HG02840 (cell line): ENCODE measurements around the gene SPATA31D3.
"Not testable (repeated sequence)": the region's sequence is repeated elsewhere in the genome, so short reads cannot be mapped to it uniquely, and the experiment has no call there.

Experiments
- ATAC-seq: cut with Tn5 transposase; IDR thresholded peaks from one replicate; pipeline ENCODE4 v1.9.1; 2021; ENCODE audit warnings: mild to moderate bottlenecking, moderate library complexity, moderate number of reproducible peaks; ENCODE audit not compliant: unreplicated experiment, low FRiP score

SPATA31D3 gene

GRCh38 chr9:81974764-81975163, 31.5 kb downstream of the SPATA31D3 start:
- no peak for ATAC-seq

DNA sequence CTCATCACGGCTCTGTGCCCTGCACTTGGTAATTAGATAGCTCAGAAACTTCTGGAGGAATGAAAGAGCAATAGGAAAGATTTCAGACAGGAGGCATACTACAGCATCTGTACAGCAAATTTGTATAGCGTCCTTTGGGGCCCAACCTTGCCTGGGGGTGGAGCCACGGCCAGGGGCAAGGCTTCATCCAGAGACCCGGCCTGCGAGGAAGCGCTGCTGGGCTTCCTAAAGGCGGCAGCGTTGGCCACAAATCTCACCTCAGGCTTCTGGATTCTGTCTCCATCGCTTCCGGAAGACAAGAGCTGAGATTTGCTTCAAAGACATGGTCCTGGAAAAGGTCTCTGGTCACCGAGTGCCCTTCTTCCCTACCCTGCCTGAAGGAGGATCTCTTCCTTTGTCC, 33.1 kb downstream of the SPATA31D3 start:
- no peak for ATAC-seq

GRCh38 chr9:81979196-81979595, 35.9 kb downstream of the SPATA31D3 start:
- ATAC-seq = no peak

GRCh38 chr9:81980568-81980967, 37.3 kb downstream of the SPATA31D3 start:
- ATAC-seq = no peak

GRCh38 chr9:81981883-81982282, 38.6 kb downstream of the SPATA31D3 start:
- ATAC-seq = no peak

DNA sequence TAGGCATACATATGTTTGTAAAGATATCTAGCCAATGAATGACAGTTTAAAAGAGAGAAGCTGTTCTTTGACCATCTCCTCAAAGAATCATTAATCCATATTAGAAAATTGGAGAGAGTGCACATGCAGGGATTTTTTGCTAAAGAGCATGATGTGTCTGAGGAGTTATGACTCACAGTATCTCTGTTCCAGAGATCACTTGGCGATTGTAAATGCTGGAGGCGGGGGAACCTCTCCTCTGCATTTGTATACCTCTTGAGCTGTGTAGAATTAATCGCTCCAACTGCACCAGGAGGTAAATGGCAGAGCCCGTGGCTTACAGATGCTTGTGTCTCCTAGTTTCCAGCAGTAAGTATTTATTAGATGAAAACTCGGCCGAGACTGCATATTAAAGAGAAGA, 41.6 kb downstream of the SPATA31D3 start:
- no peak for ATAC-seq

DNA sequence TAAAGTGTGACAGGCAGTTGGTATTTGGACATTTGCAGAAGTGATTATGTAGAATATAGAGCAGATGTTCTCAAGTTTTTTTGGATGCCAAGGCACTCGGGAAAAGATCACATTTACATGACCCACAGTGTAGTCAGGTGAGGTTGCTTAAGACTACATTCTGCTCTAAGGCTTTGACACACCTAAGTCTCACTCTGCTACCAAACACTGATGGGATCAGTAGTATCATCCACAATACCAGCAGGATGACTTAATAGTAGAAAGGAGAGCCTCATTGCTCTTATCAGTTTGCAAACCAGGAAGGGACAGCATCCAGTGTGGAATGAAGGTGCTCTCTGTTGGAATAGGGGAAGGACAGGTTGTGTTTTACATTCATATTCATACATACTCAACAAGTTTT, 42.8 kb downstream of the SPATA31D3 start:
- no peak for ATAC-seq

DNA sequence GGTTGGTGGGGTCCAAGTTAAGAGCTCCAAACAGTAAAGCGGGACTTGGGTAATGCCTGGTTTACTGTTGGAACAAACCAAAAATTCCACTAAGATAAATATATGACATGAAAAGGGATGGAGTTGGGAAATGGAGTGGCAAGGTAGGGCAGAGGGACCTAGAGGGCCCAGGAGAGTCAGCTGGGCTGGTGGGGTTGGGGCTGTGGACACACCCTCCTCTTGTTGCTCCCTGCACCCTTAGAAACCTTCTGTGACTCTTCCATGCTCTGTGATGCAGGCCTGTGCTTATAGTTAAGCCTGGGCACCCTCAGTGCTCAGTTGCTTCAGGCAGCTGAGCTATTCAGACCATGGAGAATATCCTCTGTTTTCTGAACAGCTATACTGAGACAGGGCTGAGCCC, 45.2 kb downstream of the SPATA31D3 start, which contains the start of gene SPATA31D1:
TSS of gene SPATA31D1 (plus strand) at position 301 of the 400 bp plus-strand sequence. CDS start at position 348, 47 bp downstream.
- not testable (repeated sequence) for ATAC-seq

DNA sequence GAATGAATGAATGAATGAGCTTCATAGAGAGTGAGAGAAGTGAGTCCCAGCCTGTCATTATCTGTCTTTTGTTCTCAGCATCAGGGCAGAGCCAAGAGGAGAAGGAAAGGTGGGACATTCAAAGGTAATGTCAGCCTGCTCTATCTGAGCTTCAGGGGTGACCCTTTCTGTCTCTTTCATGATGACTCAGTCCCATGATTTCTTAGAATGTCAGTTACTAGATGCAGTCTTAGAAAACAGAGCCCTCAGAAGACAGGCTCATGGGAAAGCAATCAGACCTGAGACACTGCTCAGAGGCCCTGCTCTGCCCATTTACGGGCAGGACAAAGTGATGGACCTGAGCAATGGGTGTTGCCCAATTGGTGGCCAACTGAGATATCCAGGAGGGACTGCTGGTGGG, 46.4 kb downstream of the SPATA31D3 start:
- ATAC-seq = no peak

- no peak for ATAC-seq
Measured at GRCh38 chr9:81993656-81994055, 50.4 kb downstream of the SPATA31D3 start.
